Esophagus mucosa (tissue), 1 donor: ENCODE data around the gene FAM193A. TPM values are rescaled to one million over a fixed set of nuclear protein-coding genes. Genes with fewer than 3 reads are reported as not detected.
"Not testable (repeated sequence)": the region's sequence is repeated elsewhere in the genome, so short reads cannot be mapped to it uniquely, and the experiment has no call there.

Experiments used
- ATAC-seq: fragments of 200-7000 bp; cut with Tn5 transposase; one replicate; pipeline ENCODE4 v1.9.1; 2020
- total RNA-seq: library from RNA; stranded (reverse); gene quantifications from one replicate; pipeline ENCODE4 v1.2.4, GENCODE V29; 2023
- donor health status: DM: yes; HTN: yes; CAD: no.

FAM193A gene
- total RNA-seq, 1 donor from 2014 or later = 12.0 TPM

- peak; percentile 25 for ATAC-seq
These were observed 196.8 kb downstream of the FAM193A start for GRCh38 chr4:2733001-2733843.

GRCh38 chr4:2733844-2734574, 197.6 kb downstream of the FAM193A start:
- ATAC-seq = peak; percentile 29

GRCh38 chr4:2734612-2735011, 198.2 kb downstream of the FAM193A start:
- peak; percentile 23 for ATAC-seq

GRCh38 chr4:2735869-2736268, 199.4 kb downstream of the FAM193A start:
- ATAC-seq = no peak

GRCh38 chr4:2738296-2738695, 201.8 kb downstream of the FAM193A start:
- ATAC-seq = not testable (repeated sequence)

GRCh38 chr4:2741626-2742025, 205.2 kb downstream of the FAM193A start:
- no peak for ATAC-seq

- ATAC-seq = no peak
These were observed 205.8 kb downstream of the FAM193A start for GRCh38 chr4:2742081-2742822.

- peak; percentile 7 for ATAC-seq
These were observed 206.5 kb downstream of the FAM193A start for GRCh38 chr4:2742823-2743517.

GRCh38 chr4:2743518-2744445, 207.3 kb downstream of the FAM193A start:
- ATAC-seq = peak; percentile 43

GRCh38 chr4:2744576-2745270, 208.3 kb downstream of the FAM193A start:
- ATAC-seq = no peak

- no peak for ATAC-seq
These were observed 209.1 kb downstream of the FAM193A start for GRCh38 chr4:2745516-2745915.

- peak; percentile 93 for ATAC-seq
These were observed 209.7 kb downstream of the FAM193A start for GRCh38 chr4:2745981-2746806.

GRCh38 chr4:2746891-2747695, 210.6 kb downstream of the FAM193A start:
- peak; percentile 5 for ATAC-seq

GRCh38 chr4:2750719-2751605, 214.5 kb downstream of the FAM193A start:
- no peak for ATAC-seq

GRCh38 chr4:2753436-2753835, 217.0 kb downstream of the FAM193A start:
- peak; percentile 5 for ATAC-seq

- peak; percentile 4 for ATAC-seq
These were observed 218.7 kb downstream of the FAM193A start for GRCh38 chr4:2754848-2755819.
